ENCODE results near the gene NEU1.

The NEU1 gene

GRCh38 chr6:31900917-31901414 lies 38.3 kb upstream of the NEU1 start:
- Histone ChIP-seq H3K36me3 (ENCODE audit: control insufficient read depth, insufficient read depth, low read length) (no peaks in the 10 kb centered on the region), H3K27me3 (ENCODE audit: control insufficient read depth, insufficient read depth, low read length) (no peaks in the 10 kb centered on the region), H3K27ac (ENCODE audit: low read depth, low read length) (peak overlapping the region; percentile 90), H3K4me3 (ENCODE audit: low read length) (peak overlapping the region; percentile 89), H3K9ac (ENCODE audit: low read length) (no peak overlapping the region), H3K4me1 (ENCODE audit: control insufficient read depth, insufficient read depth, low read length) (peaks cover 10% of the 10 kb centered on the region)

DNA sequence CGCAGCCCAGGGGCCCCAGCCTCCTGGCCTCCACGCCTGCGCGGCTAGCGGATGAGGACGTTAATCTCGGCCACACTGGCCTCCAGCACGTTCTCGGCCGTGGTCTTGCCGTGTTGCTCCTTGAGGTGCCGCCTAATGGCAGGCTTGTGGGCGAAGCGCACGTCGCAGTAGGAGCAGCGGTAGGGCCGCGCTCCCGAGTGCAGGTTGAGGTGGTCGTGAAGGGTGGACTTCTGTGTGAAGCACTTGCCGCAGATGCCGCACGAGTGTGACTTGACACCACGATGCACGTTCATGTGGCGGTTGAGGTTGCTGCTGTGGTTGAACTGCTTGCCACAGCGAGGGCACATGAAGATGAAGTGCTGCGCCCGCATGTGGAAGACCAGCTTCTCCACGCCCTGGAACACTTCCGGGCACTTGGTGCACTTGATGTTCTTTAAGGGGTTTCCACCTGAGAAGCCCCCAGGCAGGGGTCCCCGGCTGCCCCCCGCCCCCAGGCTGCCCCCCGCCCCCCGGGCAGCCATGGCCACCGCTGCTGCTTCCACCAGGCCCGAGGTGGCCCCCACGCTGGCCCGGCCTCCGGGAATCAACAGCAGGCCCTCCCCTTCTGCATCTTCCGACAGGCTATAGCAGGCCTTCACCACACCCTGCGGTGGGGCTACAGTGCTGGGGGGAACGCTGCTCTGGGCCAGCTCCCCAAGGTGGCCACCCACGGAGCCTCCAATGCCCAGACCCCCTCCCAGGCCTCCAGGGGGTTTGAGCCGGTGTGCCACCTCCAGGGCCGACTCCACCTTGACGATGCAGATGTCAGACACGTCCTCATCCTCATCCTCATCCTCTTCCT lies 37.5 kb upstream of the NEU1 start:
- Histone ChIP-seq H3K9ac (ENCODE audit: low read length) (no peak overlapping the region), H3K4me3 (ENCODE audit: low read length) (no peak overlapping the region), H3K4me1 (ENCODE audit: control insufficient read depth, insufficient read depth, low read length) (peaks cover 10% of the 10 kb centered on the region), H3K36me3 (ENCODE audit: control insufficient read depth, insufficient read depth, low read length) (no peaks in the 10 kb centered on the region), H3K27ac (ENCODE audit: low read depth, low read length) (no peak overlapping the region), H3K27me3 (ENCODE audit: control insufficient read depth, insufficient read depth, low read length) (no peaks in the 10 kb centered on the region)

GRCh38 chr6:31899215-31899614 lies 36.6 kb upstream of the NEU1 start:
- Histone ChIP-seq H3K4me1 (ENCODE audit: control insufficient read depth, insufficient read depth, low read length) (peaks cover 10% of the 10 kb centered on the region), H3K27me3 (ENCODE audit: control insufficient read depth, insufficient read depth, low read length) (no peaks in the 10 kb centered on the region), H3K4me3 (ENCODE audit: low read length) (no peak overlapping the region), H3K9ac (ENCODE audit: low read length) (no peak overlapping the region), H3K27ac (ENCODE audit: low read depth, low read length) (no peak overlapping the region), H3K36me3 (ENCODE audit: control insufficient read depth, insufficient read depth, low read length) (peaks cover 2% of the 10 kb centered on the region)

DNA sequence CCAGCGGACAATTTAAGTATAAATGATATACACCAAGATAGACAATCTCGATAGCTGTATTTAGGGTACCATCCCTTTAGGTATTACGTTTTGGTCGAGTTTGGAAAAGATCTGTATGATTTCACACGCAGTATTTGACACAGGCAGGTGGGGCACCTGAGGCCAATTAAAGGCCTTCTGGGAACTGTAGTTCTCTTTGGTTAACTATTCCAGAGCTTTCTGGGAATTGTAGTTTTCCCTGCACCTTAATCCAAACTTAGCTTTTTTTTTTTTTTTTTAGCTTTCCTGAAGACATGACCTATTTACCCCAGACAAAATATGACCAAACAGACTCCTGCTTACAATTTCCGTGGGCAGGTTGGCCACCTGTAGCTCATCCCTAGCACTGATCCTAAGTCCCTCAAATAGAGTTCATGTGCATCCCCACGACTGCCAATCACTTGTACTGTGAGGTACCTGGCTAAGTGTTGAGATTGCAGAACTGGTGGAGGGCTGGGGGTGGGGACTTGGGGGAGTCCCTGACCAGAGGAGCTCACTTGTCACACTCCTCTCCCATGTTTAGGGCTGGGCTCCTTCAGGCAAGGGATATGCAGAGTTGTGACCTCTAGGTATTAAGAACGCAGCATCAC lies 35.9 kb upstream of the NEU1 start:
- H3K27me3 ChIP-seq (ENCODE audit: control insufficient read depth, insufficient read depth, low read length) = no peaks in the 10 kb centered on the region
- H3K4me3 ChIP-seq (ENCODE audit: low read length) = peak overlapping the region; percentile 76
- peak overlapping the region; percentile 36 for H3K9ac ChIP-seq (ENCODE audit: low read length)
- peaks cover 10% of the 10 kb centered on the region for H3K4me1 ChIP-seq (ENCODE audit: control insufficient read depth, insufficient read depth, low read length)
- peaks cover 3% of the 10 kb centered on the region for H3K36me3 ChIP-seq (ENCODE audit: control insufficient read depth, insufficient read depth, low read length)
- H3K27ac ChIP-seq (ENCODE audit: low read depth, low read length) = peak overlapping the region; percentile 72

- peak within 1 kb of the TSS; percentile 47 for H3K9ac ChIP-seq (ENCODE audit: low read length)
- no peaks in the 10 kb centered on the region for H3K27me3 ChIP-seq (ENCODE audit: control insufficient read depth, insufficient read depth, low read length)
- H3K4me1 ChIP-seq (ENCODE audit: control insufficient read depth, insufficient read depth, low read length) = peaks cover 7% of the 10 kb centered on the region
- H3K27ac ChIP-seq (ENCODE audit: low read depth, low read length) = peak within 1 kb of the TSS; percentile 72
- peak within 1 kb of the TSS; percentile 76 for H3K4me3 ChIP-seq (ENCODE audit: low read length)
- peaks cover 9% of the 10 kb centered on the region for H3K36me3 ChIP-seq (ENCODE audit: control insufficient read depth, insufficient read depth, low read length)
These were observed 35.2 kb upstream of the NEU1 start, which contains the start of gene EHMT2 for GRCh38 chr6:31897612-31898382. Gene EHMT2 (minus strand): TSS chr6:31897698. CDS start chr6:31897677, 21 bp downstream.

- Histone ChIP-seq H3K9ac (ENCODE audit: low read length) (peak overlapping the region; percentile 47), H3K36me3 (ENCODE audit: control insufficient read depth, insufficient read depth, low read length) (peaks cover 16% of the 10 kb centered on the region), H3K27ac (ENCODE audit: low read depth, low read length) (peak overlapping the region; percentile 33), H3K4me3 (ENCODE audit: low read length) (peak overlapping the region; percentile 57), H3K4me1 (ENCODE audit: control insufficient read depth, insufficient read depth, low read length) (peaks cover 5% of the 10 kb centered on the region), H3K27me3 (ENCODE audit: control insufficient read depth, insufficient read depth, low read length) (no peaks in the 10 kb centered on the region)
These were observed 34.4 kb upstream of the NEU1 start for GRCh38 chr6:31896856-31897611.

DNA sequence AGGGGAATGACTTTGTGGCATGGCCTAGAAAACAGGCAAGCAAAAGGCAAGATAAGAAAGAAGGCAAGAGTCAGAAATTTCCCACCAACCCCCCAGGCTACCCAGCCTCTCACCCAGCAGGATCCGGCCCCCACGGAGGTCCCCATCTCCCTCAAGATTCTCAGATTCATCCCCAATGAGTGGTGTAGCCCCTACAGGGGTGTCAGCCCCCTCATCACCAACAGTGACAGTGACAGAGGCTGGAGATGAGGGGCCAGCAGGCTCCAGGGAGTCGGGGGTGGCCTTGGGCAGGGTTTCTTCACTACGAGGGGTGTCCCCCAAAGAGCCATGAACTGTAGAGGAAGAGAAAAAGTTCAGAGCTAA lies 33.9 kb upstream of the NEU1 start:
- Histone ChIP-seq H3K4me3 (ENCODE audit: low read length) (peak overlapping the region; percentile 57), H3K9ac (ENCODE audit: low read length) (peak overlapping the region; percentile 47), H3K4me1 (ENCODE audit: control insufficient read depth, insufficient read depth, low read length) (peaks cover 5% of the 10 kb centered on the region), H3K36me3 (ENCODE audit: control insufficient read depth, insufficient read depth, low read length) (peaks cover 17% of the 10 kb centered on the region), H3K27me3 (ENCODE audit: control insufficient read depth, insufficient read depth, low read length) (no peaks in the 10 kb centered on the region), H3K27ac (ENCODE audit: low read depth, low read length) (peak overlapping the region; percentile 33)

GRCh38 chr6:31892821-31893220 lies 30.2 kb upstream of the NEU1 start:
- Histone ChIP-seq H3K27ac (ENCODE audit: low read depth, low read length) (no peak overlapping the region), H3K4me1 (ENCODE audit: control insufficient read depth, insufficient read depth, low read length) (no peaks in the 10 kb centered on the region), H3K4me3 (ENCODE audit: low read length) (no peak overlapping the region), H3K36me3 (ENCODE audit: control insufficient read depth, insufficient read depth, low read length) (peaks cover 31% of the 10 kb centered on the region), H3K9ac (ENCODE audit: low read length) (no peak overlapping the region), H3K27me3 (ENCODE audit: control insufficient read depth, insufficient read depth, low read length) (no peaks in the 10 kb centered on the region)

DNA sequence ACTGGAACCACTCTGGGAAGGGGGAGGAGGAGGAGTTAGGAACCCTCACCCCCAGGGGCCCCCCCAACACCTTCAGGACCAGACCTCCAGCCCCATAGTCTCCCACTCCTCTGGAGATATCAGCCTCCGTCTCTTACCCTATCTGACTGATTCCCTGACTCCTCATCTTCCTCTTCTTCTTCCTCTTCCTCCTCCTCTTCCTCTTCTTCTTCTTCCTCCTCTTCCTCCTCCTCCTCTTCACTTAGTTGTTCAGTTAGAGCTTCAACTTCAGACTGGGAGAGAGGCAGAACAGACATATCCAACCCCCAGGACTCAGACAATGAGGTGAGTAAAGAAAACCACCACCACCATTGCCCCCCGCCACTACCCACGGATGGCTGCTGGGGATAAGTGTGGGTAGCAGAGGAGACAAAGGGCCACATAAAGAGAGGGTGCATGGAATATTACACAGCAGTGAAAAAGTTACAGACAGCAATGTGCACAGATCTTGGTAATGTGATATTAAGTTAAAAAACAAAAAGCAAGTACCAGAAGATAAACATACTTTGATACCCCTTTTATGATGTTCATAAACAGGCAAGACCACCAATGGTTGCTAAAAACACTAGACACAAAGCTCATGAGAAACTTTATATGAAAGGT lies 26.8 kb upstream of the NEU1 start:
- H3K4me1 ChIP-seq (ENCODE audit: control insufficient read depth, insufficient read depth, low read length) = no peaks in the 10 kb centered on the region
- no peaks in the 10 kb centered on the region for H3K27me3 ChIP-seq (ENCODE audit: control insufficient read depth, insufficient read depth, low read length)
- H3K4me3 ChIP-seq (ENCODE audit: low read length) = no peak overlapping the region
- no peak overlapping the region for H3K9ac ChIP-seq (ENCODE audit: low read length)
- no peak overlapping the region for H3K27ac ChIP-seq (ENCODE audit: low read depth, low read length)
- H3K36me3 ChIP-seq (ENCODE audit: control insufficient read depth, insufficient read depth, low read length) = peaks cover 50% of the 10 kb centered on the region

- H3K9ac ChIP-seq (ENCODE audit: low read length) = no peak overlapping the region
- H3K4me1 ChIP-seq (ENCODE audit: control insufficient read depth, insufficient read depth, low read length) = no peaks in the 10 kb centered on the region
- H3K27me3 ChIP-seq (ENCODE audit: control insufficient read depth, insufficient read depth, low read length) = no peaks in the 10 kb centered on the region
- no peak overlapping the region for H3K4me3 ChIP-seq (ENCODE audit: low read length)
- no peak overlapping the region for H3K27ac ChIP-seq (ENCODE audit: low read depth, low read length)
- H3K36me3 ChIP-seq (ENCODE audit: control insufficient read depth, insufficient read depth, low read length) = peaks cover 54% of the 10 kb centered on the region
These were observed 25.9 kb upstream of the NEU1 start for GRCh38 chr6:31888276-31889258.
